GM23338 (cell line): ENCODE results near the gene TAPBPL. TPM values are rescaled to one million over a fixed set of nuclear protein-coding genes. Genes with fewer than 3 reads are reported as not detected.

Experiments used
- ATAC-seq: fragments of 200-7000 bp; cut with Tn5 transposase; 3 replicates; pipeline ENCODE4 v1.9.1; 2020
- DNase-seq: peaks from one replicate; pipeline ENCODE4 v3.0.0-alpha.2; 2015; ENCODE audit warnings: low spot score
- H2AFZ ChIP-seq: fragments of 200-600 bp; sonication (generic); 2 replicates; pipeline ENCODE4 v1.8.0; 2016; ENCODE audit warnings: antibody characterized with exemption, mild to moderate bottlenecking, moderate library complexity
- H3F3A ChIP-seq: fragments of 200-600 bp; sonication (generic); replicated peaks from 2 replicates; pipeline ENCODE4 v1.8.0; 2017; ENCODE audit warnings: antibody characterized with exemption, mixed run types, low read depth
- H3K27ac ChIP-seq: fragments of 200-600 bp; sonication (generic); 2 replicates; pipeline ENCODE4 v1.6.1; 2016; ENCODE audit warnings: low read depth
- H3K27me3 ChIP-seq: fragments of 200-600 bp; sonication (generic); 2 replicates; pipeline ENCODE4 v1.8.0; 2016; ENCODE audit warnings: mild to moderate bottlenecking, mixed run types, moderate library complexity; ENCODE audit not compliant: insufficient read depth
- H3K36me3 ChIP-seq: fragments of 200-600 bp; sonication (generic); 2 replicates; pipeline ENCODE4 v1.8.0; 2016; ENCODE audit warnings: mild to moderate bottlenecking; ENCODE audit not compliant: insufficient read depth
- H3K4me1 ChIP-seq: fragments of 200-600 bp; sonication (generic); 2 replicates; pipeline ENCODE4 v1.8.0; 2016; ENCODE audit warnings: mild to moderate bottlenecking, moderate library complexity; ENCODE audit not compliant: insufficient read depth
- H3K4me2 ChIP-seq: fragments of 200-600 bp; sonication (generic); 2 replicates; pipeline ENCODE4 v1.7.1; 2017; ENCODE audit warnings: mixed run types
- H3K4me3 ChIP-seq: fragments of 200-600 bp; sonication (generic); 2 replicates; pipeline ENCODE4 v1.6.1; 2016; ENCODE audit warnings: mixed run types
- H3K79me2 ChIP-seq: fragments of 200-600 bp; sonication (generic); replicated peaks from 2 replicates; pipeline ENCODE4 v1.8.0; 2017; ENCODE audit warnings: mild to moderate bottlenecking; ENCODE audit not compliant: insufficient read depth
- H3K9me2 ChIP-seq: fragments of 200-600 bp; sonication (generic); 2 replicates; pipeline ENCODE4 v1.8.0; 2017; ENCODE audit not compliant: insufficient read depth
- H4K20me1 ChIP-seq: fragments of 200-600 bp; sonication (generic); replicated peaks from 2 replicates; pipeline ENCODE4 v1.8.0; 2017; ENCODE audit warnings: mild to moderate bottlenecking; ENCODE audit not compliant: insufficient read depth
- H3K27ac Mint-ChIP-seq: 2 replicates; pipeline ENCODE4 v1.8.0; 2020; ENCODE audit warnings: inconsistent platforms, mild to moderate bottlenecking, moderate library complexity, mixed read lengths
- H3K27me3 Mint-ChIP-seq: 3 replicates; pipeline ENCODE4 v1.8.0; 2022; ENCODE audit warnings: low read depth, mild to moderate bottlenecking, moderate library complexity, mixed read lengths, inconsistent platforms; ENCODE audit not compliant: insufficient read depth, poor library complexity
- H3K36me3 Mint-ChIP-seq: 3 replicates; pipeline ENCODE4 v1.8.0; 2021; ENCODE audit warnings: low read depth, mild to moderate bottlenecking, inconsistent platforms, moderate library complexity, mixed read lengths
- H3K4me1 Mint-ChIP-seq: 3 replicates; pipeline ENCODE4 v1.8.0; 2020; ENCODE audit warnings: mild to moderate bottlenecking, inconsistent platforms, mixed read lengths
- H3K4me3 Mint-ChIP-seq: 3 replicates; pipeline ENCODE4 v1.8.0; 2021; ENCODE audit warnings: moderate library complexity, mild to moderate bottlenecking, inconsistent platforms, mixed read lengths
- H3K9me3 Mint-ChIP-seq: 3 replicates; pipeline ENCODE4 v1.8.0; 2020; ENCODE audit warnings: moderate library complexity, mild to moderate bottlenecking, inconsistent platforms, mixed read lengths
- CREB1 ChIP-seq: fragments of 250-450 bp; sonication (Bioruptor Pico); IDR thresholded peaks from 2 replicates; pipeline ENCODE4 v1.5.0; 2020; ENCODE audit warnings: low read depth, mild to moderate bottlenecking, moderate library complexity
- EZH2 ChIP-seq: fragments of 200-600 bp; sonication (generic); IDR thresholded peaks from one replicate; pipeline ENCODE4 v1.8.0; 2017; ENCODE audit warnings: antibody characterized with exemption, mild to moderate bottlenecking, low read depth; ENCODE audit not compliant: unreplicated experiment
- NANOG ChIP-seq: IDR thresholded peaks from 2 replicates; pipeline ENCODE4 v1.6.1; 2016; ENCODE audit warnings: antibody characterized with exemption, borderline replicate concordance
- long read RNA-seq: library from polyadenylated mRNA; unstranded; transcript quantifications from one replicate; pipeline ENCODE4 v2.0.0, GENCODE V29; 2020; ENCODE audit not compliant: unreplicated experiment
- polyA plus RNA-seq: library from polyadenylated mRNA; unstranded; fragments of >200 nt; fragmentation: Nextera tagmentation; extraction: Ambion mirVana; gene quantifications from 2 replicates; pipeline ENCODE4 v1.2.1, GENCODE V29; 2016
- total RNA-seq: library from RNA; depleted of rRNA; stranded (reverse); fragments of >200 nt; shearing (Covaris generic); gene quantifications from 2 replicates; pipeline ENCODE4 v1.2.3, GENCODE V29; 2014; rRNA removed
- TF ChIP-seq, protein P1 (sequence below): fragments of 250-450 bp; sonication (Bioruptor Pico); IDR thresholded peaks from 2 replicates; pipeline ENCODE4 v1.5.0; 2020; ENCODE audit warnings: mild to moderate bottlenecking, moderate library complexity
- TF ChIP-seq, protein P2 (sequence below), 2 experiments: fragments of 200-600 bp in 1 of 2; sonication (generic) in 1 of 2; conservative IDR thresholded peaks; 2 replicates each; pipeline versions ENCODE4 v1.5.1 to v1.6.1; 2016 to 2017; ENCODE audit warnings: antibody characterized with exemption in 2 of 2, low read depth in 2 of 2, mild to moderate bottlenecking in 2 of 2, moderate library complexity in 1 of 2

Gene TAPBPL, protein sequence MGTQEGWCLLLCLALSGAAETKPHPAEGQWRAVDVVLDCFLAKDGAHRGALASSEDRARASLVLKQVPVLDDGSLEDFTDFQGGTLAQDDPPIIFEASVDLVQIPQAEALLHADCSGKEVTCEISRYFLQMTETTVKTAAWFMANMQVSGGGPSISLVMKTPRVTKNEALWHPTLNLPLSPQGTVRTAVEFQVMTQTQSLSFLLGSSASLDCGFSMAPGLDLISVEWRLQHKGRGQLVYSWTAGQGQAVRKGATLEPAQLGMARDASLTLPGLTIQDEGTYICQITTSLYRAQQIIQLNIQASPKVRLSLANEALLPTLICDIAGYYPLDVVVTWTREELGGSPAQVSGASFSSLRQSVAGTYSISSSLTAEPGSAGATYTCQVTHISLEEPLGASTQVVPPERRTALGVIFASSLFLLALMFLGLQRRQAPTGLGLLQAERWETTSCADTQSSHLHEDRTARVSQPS
- total RNA-seq, result 0.59 and 0.66 TPM in 2 replicates
- 0.52 and 0.65 TPM in 2 replicates for polyA plus RNA-seq
- long read RNA-seq, partial matches to known transcripts, result 0 of 1 reads
- long read RNA-seq, other reads (novel, unspliced or antisense), result 1 of 1 reads

DNA sequence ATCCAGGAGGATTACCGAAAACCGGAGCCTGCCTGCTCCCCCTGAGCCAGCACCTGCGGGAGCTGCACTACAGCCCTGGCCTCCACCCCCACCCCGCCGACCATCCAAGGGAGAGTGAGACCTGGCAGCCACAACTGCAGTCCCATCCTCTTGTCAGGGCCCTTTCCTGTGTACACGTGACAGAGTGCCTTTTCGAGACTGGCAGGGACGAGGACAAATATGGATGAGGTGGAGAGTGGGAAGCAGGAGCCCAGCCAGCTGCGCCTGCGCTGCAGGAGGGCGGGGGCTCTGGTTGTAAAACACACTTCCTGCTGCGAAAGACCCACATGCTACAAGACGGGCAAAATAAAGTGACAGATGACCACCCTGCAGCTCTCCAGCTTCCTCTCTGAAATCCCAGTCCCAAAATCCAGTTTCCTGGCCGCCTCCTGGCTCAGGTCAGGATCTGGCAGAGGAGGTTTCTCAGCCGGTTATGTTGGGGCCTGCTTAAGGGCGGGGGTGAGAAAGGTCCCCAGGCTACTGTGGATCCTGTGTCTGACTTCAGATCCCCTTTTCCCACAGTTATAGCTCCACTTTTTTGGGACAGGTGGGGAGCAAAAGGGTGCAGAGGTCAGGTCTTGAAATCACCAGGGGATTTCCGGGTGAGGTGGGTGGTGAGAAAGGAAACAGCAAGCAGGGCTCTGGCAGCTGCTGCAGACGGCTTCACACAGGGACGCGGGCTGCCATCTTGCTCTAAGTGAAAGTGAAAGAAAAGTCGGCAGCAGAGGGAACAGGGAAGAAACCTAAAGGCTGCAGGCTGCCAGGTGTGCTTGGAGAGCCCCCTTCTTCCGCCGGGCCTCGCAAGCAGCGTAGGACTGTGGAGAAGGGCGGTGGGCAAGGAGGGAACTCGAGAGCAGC, at the start of gene TAPBPL:
TSS of gene TAPBPL (plus strand) at position 695 of the 897 bp plus-strand sequence. CDS start 207 bp downstream, outside the sequence.
- Histone ChIP-seq H3K4me2 (peak within 1 kb of the TSS; percentile 77), H3K27me3 (no peaks in the 10 kb centered on the region), H4K20me1 (no peaks in the 10 kb centered on the region), H3K79me2 (no peaks in the 10 kb centered on the region), H3K36me3 (no peaks in the 10 kb centered on the region), H3K27ac (peak within 1 kb of the TSS; percentile 86), H3K4me3 (peak within 1 kb of the TSS; percentile 44), H2AFZ (peak within 1 kb of the TSS; percentile 90), H3K4me1 (peaks cover 29% of the 10 kb centered on the region), H3F3A (peaks cover 6% of the 10 kb centered on the region; the same call in 1 of the 2 replicates), H3K9me2 (no peaks in the 10 kb centered on the region)
- Mint-ChIP-seq H3K36me3 (no peaks in the 10 kb centered on the region), H3K4me3 (peak within 1 kb of the TSS; percentile 63), H3K27ac (peak within 1 kb of the TSS; percentile 97), H3K4me1 (peaks cover 42% of the 10 kb centered on the region), H3K27me3 (peaks cover 17% of the 10 kb centered on the region), H3K9me3 (no peaks in the 10 kb centered on the region)
- ATAC-seq, result peak; percentile 35
- TF ChIP-seq, protein P1, sequence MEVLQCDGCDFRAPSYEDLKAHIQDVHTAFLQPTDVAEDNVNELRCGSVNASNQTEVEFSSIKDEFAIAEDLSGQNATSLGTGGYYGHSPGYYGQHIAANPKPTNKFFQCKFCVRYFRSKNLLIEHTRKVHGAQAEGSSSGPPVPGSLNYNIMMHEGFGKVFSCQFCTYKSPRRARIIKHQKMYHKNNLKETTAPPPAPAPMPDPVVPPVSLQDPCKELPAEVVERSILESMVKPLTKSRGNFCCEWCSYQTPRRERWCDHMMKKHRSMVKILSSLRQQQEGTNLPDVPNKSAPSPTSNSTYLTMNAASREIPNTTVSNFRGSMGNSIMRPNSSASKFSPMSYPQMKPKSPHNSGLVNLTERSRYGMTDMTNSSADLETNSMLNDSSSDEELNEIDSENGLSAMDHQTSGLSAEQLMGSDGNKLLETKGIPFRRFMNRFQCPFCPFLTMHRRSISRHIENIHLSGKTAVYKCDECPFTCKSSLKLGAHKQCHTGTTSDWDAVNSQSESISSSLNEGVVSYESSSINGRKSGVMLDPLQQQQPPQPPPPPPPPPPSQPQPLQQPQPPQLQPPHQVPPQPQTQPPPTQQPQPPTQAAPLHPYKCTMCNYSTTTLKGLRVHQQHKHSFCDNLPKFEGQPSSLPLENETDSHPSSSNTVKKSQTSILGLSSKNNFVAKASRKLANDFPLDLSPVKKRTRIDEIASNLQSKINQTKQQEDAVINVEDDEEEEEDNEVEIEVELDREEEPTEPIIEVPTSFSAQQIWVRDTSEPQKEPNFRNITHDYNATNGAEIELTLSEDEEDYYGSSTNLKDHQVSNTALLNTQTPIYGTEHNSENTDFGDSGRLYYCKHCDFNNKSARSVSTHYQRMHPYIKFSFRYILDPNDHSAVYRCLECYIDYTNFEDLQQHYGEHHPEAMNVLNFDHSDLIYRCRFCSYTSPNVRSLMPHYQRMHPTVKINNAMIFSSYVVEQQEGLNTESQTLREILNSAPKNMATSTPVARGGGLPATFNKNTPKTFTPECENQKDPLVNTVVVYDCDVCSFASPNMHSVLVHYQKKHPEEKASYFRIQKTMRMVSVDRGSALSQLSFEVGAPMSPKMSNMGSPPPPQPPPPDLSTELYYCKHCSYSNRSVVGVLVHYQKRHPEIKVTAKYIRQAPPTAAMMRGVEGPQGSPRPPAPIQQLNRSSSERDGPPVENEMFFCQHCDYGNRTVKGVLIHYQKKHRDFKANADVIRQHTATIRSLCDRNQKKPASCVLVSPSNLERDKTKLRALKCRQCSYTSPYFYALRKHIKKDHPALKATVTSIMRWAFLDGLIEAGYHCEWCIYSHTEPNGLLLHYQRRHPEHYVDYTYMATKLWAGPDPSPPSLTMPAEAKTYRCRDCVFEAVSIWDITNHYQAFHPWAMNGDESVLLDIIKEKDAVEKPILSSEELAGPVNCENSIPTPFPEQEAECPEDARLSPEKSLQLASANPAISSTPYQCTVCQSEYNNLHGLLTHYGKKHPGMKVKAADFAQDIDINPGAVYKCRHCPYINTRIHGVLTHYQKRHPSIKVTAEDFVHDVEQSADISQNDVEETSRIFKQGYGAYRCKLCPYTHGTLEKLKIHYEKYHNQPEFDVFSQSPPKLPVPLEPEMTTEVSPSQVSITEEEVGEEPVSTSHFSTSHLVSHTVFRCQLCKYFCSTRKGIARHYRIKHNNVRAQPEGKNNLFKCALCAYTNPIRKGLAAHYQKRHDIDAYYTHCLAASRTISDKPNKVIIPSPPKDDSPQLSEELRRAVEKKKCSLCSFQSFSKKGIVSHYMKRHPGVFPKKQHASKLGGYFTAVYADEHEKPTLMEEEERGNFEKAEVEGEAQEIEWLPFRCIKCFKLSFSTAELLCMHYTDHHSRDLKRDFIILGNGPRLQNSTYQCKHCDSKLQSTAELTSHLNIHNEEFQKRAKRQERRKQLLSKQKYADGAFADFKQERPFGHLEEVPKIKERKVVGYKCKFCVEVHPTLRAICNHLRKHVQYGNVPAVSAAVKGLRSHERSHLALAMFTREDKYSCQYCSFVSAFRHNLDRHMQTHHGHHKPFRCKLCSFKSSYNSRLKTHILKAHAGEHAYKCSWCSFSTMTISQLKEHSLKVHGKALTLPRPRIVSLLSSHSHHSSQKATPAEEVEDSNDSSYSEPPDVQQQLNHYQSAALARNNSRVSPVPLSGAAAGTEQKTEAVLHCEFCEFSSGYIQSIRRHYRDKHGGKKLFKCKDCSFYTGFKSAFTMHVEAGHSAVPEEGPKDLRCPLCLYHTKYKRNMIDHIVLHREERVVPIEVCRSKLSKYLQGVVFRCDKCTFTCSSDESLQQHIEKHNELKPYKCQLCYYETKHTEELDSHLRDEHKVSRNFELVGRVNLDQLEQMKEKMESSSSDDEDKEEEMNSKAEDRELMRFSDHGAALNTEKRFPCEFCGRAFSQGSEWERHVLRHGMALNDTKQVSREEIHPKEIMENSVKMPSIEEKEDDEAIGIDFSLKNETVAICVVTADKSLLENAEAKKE (CRISPR knock-in tag), result no peak
- TF ChIP-seq EZH2 (no peak), NANOG (no peak), CREB1 (0 out of 2 replicates have a peak, but pooled peaks have one; percentile 1)
- TF ChIP-seq, protein P2, sequence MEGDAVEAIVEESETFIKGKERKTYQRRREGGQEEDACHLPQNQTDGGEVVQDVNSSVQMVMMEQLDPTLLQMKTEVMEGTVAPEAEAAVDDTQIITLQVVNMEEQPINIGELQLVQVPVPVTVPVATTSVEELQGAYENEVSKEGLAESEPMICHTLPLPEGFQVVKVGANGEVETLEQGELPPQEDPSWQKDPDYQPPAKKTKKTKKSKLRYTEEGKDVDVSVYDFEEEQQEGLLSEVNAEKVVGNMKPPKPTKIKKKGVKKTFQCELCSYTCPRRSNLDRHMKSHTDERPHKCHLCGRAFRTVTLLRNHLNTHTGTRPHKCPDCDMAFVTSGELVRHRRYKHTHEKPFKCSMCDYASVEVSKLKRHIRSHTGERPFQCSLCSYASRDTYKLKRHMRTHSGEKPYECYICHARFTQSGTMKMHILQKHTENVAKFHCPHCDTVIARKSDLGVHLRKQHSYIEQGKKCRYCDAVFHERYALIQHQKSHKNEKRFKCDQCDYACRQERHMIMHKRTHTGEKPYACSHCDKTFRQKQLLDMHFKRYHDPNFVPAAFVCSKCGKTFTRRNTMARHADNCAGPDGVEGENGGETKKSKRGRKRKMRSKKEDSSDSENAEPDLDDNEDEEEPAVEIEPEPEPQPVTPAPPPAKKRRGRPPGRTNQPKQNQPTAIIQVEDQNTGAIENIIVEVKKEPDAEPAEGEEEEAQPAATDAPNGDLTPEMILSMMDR (conservative IDR thresholded peaks at IDR 0.05; ENCODE audit: low read depth in 2 of 2), result no peak
- peak; percentile 73 for DNase-seq
